SU-DHL-6 (cell line): ENCODE data around the gene CTNNA2.

Experiments used
- EZH2phosphoT487 ChIP-seq: fragments of 200-600 bp; sonication (generic), shearing (Covaris generic); conservative IDR thresholded peaks from 2 replicates; pipeline ENCODE4 v1.6.1; 2018; ENCODE audit warnings: mild to moderate bottlenecking, antibody characterized with exemption, low read length, moderate library complexity, mixed read lengths
- TF ChIP-seq, protein P1 (sequence below): fragments of 200-600 bp; sonication (generic); IDR thresholded peaks from one replicate; pipeline ENCODE4 v1.5.1; 2017; ENCODE audit warnings: antibody characterized with exemption, mild to moderate bottlenecking, low read length, moderate library complexity; ENCODE audit not compliant: insufficient read depth, poor library complexity, severe bottlenecking

GRCh38 chr2:80132281-80132680 lies 619.4 kb downstream of the CTNNA2 start:
- TF ChIP-seq, protein P1, sequence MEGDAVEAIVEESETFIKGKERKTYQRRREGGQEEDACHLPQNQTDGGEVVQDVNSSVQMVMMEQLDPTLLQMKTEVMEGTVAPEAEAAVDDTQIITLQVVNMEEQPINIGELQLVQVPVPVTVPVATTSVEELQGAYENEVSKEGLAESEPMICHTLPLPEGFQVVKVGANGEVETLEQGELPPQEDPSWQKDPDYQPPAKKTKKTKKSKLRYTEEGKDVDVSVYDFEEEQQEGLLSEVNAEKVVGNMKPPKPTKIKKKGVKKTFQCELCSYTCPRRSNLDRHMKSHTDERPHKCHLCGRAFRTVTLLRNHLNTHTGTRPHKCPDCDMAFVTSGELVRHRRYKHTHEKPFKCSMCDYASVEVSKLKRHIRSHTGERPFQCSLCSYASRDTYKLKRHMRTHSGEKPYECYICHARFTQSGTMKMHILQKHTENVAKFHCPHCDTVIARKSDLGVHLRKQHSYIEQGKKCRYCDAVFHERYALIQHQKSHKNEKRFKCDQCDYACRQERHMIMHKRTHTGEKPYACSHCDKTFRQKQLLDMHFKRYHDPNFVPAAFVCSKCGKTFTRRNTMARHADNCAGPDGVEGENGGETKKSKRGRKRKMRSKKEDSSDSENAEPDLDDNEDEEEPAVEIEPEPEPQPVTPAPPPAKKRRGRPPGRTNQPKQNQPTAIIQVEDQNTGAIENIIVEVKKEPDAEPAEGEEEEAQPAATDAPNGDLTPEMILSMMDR: no peak
- TF ChIP-seq EZH2phosphoT487: no peak
